HepG2 (cell line): Measurements from ENCODE around the gene ARHGEF40. TPM values are rescaled to one million over a fixed set of nuclear protein-coding genes. Genes with fewer than 3 reads are reported as not detected.

ENCODE experiments used
- ATF1 ChIP-seq: IDR thresholded peaks from 2 replicates; pipeline ENCODE4 v1.6.1; 2016; ENCODE audit warnings: mild to moderate bottlenecking, control low read depth
- ATF6 ChIP-seq: sonication (generic); formaldehyde crosslinking; conservative IDR thresholded peaks from 2 replicates; pipeline ENCODE4 v1.4.0; 2020; ENCODE audit warnings: missing genetic modification reagents
- DMAP1 ChIP-seq: IDR thresholded peaks from 2 replicates; pipeline ENCODE4 v1.6.1; 2016
- HDAC1 ChIP-seq: sonication (generic); formaldehyde crosslinking; IDR thresholded peaks from 2 replicates; pipeline ENCODE4 v1.5.1; 2020; ENCODE audit warnings: mild to moderate bottlenecking, missing genetic modification reagents
- MAFK ChIP-seq, 2 experiments: IDR thresholded peaks in 1 of 2; conservative IDR thresholded peaks in 1 of 2; 2 replicates each; pipeline ENCODE4 v1.6.1; 2011; ENCODE audit warnings: improper control_type of control experiment in 2 of 2, low read length in 2 of 2
- NFATC3 ChIP-seq: sonication (generic); formaldehyde crosslinking; IDR thresholded peaks from 2 replicates; pipeline ENCODE4 v1.5.1; 2020; ENCODE audit warnings: mild to moderate bottlenecking, missing genetic modification reagents
- NFKB2 ChIP-seq: sonication (generic); formaldehyde crosslinking; IDR thresholded peaks from 2 replicates; pipeline ENCODE4 v1.4.0; 2020; ENCODE audit warnings: missing genetic modification reagents, borderline replicate concordance
- NFYB ChIP-seq: sonication (generic); formaldehyde crosslinking; IDR thresholded peaks from 2 replicates; pipeline ENCODE4 v1.4.0; 2020; ENCODE audit warnings: missing genetic modification reagents
- RBFOX2 ChIP-seq: fragments of 200-400 bp; formaldehyde crosslinking; IDR thresholded peaks from 2 replicates; pipeline ENCODE4 v1.6.1; 2017; ENCODE audit warnings: low read depth, mild to moderate bottlenecking, low read length
- RCOR2 ChIP-seq: IDR thresholded peaks from 2 replicates; pipeline ENCODE4 v1.6.1; 2016; ENCODE audit warnings: missing biosample characterization, missing genetic modification reagents
- RXRB ChIP-seq: IDR thresholded peaks from 2 replicates; pipeline ENCODE4 v1.6.1; 2016; ENCODE audit warnings: borderline replicate concordance, missing genetic modification reagents, missing compliant biosample characterization
- SP4 ChIP-seq: sonication (generic); formaldehyde crosslinking; IDR thresholded peaks from 2 replicates; pipeline ENCODE4 v1.8.1; 2023; ENCODE audit warnings: mild to moderate bottlenecking, missing genetic modification reagents
- SRSF9 ChIP-seq: fragments of 200-400 bp; formaldehyde crosslinking; IDR thresholded peaks from 2 replicates; pipeline ENCODE4 v1.6.1; 2018; ENCODE audit warnings: borderline replicate concordance, mild to moderate bottlenecking, low read depth, low read length; ENCODE audit not compliant: insufficient read depth, poor library complexity, severe bottlenecking
- TCF7 ChIP-seq: sonication (generic); IDR thresholded peaks from 2 replicates; pipeline ENCODE4 v1.6.1; 2016; ENCODE audit warnings: antibody characterized with exemption, low read depth
- THAP11 ChIP-seq: IDR thresholded peaks from 2 replicates; pipeline ENCODE4 v1.6.1; 2016; ENCODE audit warnings: missing biosample characterization, missing genetic modification reagents
- ZBTB8A ChIP-seq: sonication (generic); formaldehyde crosslinking; IDR thresholded peaks from 2 replicates; pipeline ENCODE4 v1.4.0; 2020; ENCODE audit warnings: mild to moderate bottlenecking, low read depth, missing genetic modification reagents, borderline replicate concordance
- ZNF446 ChIP-seq: sonication (generic); formaldehyde crosslinking; IDR thresholded peaks from 2 replicates; pipeline ENCODE4 v1.5.0; 2020; ENCODE audit warnings: mild to moderate bottlenecking, missing genetic modification reagents
- ZNF503 ChIP-seq: sonication (generic); formaldehyde crosslinking; IDR thresholded peaks from 2 replicates; pipeline ENCODE4 v1.4.0; 2020; ENCODE audit warnings: missing genetic modification reagents
- polyA plus RNA-seq, 8 experiments: library from polyadenylated mRNA; depleted of rRNA in 3 of 8; stranded (reverse) in 7 of 8; unstranded in 1 of 8; fragments of >200 nt; fragmentation: Illumina TruSeq in 4 of 8; extraction: Trizol in 4 of 8; gene quantifications; 2 replicates each; pipeline versions ENCODE4 v1.2.1 to v1.2.3, GENCODE V29; 2011 to 2016; ENCODE audit warnings: low read depth in 4 of 8, missing spikeins in 1 of 8, mixed read lengths in 1 of 8; ENCODE audit not compliant: insufficient read depth in 1 of 8
- total RNA-seq, 5 experiments: library from RNA; depleted of rRNA; stranded (reverse); fragments of >200 nt; fragmentation: Illumina TruSeq; extraction: Trizol; gene quantifications; 2 replicates each; pipeline ENCODE4 v1.2.3, GENCODE V29; 2016; ENCODE audit warnings: low read depth in 1 of 5

Gene ARHGEF40
- total and polyA plus RNA-seq, 2 of the 13 experiments (the other 11 are each of a cell fraction or from before 2014, with no cell fraction given) = 28.1 to 78.1 TPM

- no peak for TF ChIP-seq ZNF503
- TF ChIP-seq MAFK (conservative IDR thresholded peaks at IDR 0.05 in 1 of 2, IDR thresholded peaks at IDR 0.05 in 1 of 2; ENCODE audit: low read length in 2 of 2) = no peak
- TF ChIP-seq THAP11 (CRISPR knock-in tag) = peak; percentile 76
- no peak for TF ChIP-seq NFKB2 (CRISPR knock-in tag)
- TF ChIP-seq SP4 (CRISPR knock-in tag) = no peak
- TF ChIP-seq RCOR2 (CRISPR knock-in tag) = no peak
- no peak for TF ChIP-seq ZBTB8A
- TF ChIP-seq ZNF446 (CRISPR knock-in tag) = no peak
- peak; percentile 76 for TF ChIP-seq RBFOX2
- no peak for TF ChIP-seq ATF6
- 0 out of 2 replicates have a peak, but pooled peaks have one; percentile 41 for TF ChIP-seq HDAC1 (CRISPR knock-in tag)
- TF ChIP-seq SRSF9 = no peak
- TF ChIP-seq DMAP1 (CRISPR knock-in tag) = peak; percentile 44; the same call in 1 of the 2 replicates
- TF ChIP-seq RXRB = no peak
- TF ChIP-seq TCF7 = no peak
- no peak for TF ChIP-seq ATF1 (CRISPR knock-in tag)
- TF ChIP-seq NFATC3 (CRISPR knock-in tag) = no peak
- TF ChIP-seq NFYB (CRISPR knock-in tag) = no peak
- TF ChIP-seq, all 625 proteins: peak for 56
Measured at GRCh38 chr14:21098076-21098891, 28.2 kb downstream of the ARHGEF40 start, which contains the start of gene ZNF219 (continued).
